GM18951 (cell line): ENCODE measurements around the gene PSMF1.

ENCODE experiments used
- POLR2A ChIP-seq: IDR thresholded peaks from 4 replicates; pipeline ENCODE4 v1.6.1; 2011; ENCODE audit warnings: mild to moderate bottlenecking; ENCODE audit not compliant: insufficient read length, insufficient read depth; ENCODE audit errors: extremely low read depth
- in situ Hi-C: fragments of 300-500 bp; cut with MboI; formaldehyde crosslinking; loops from one replicate; pipeline ENCODE4 v1.12.0; 2022; ENCODE audit warnings: low sequenced_read_pairs, mixed read lengths, inconsistent platforms; ENCODE audit not compliant: unreplicated experiment

Gene PSMF1

GRCh38 chr20:1105599-1106194 is 12.7 kb upstream of the PSMF1 start:
- no peak for TF ChIP-seq POLR2A
- in situ Hi-C loops: no loop called here

GRCh38 chr20:1107176-1107575 is 11.2 kb upstream of the PSMF1 start:
- TF ChIP-seq POLR2A: no peak
- in situ Hi-C loops: no loop called here

GRCh38 chr20:1108437-1108920 is 9.9 kb upstream of the PSMF1 start:
- TF ChIP-seq POLR2A: no peak
- in situ Hi-C loops: no loop called here

DNA sequence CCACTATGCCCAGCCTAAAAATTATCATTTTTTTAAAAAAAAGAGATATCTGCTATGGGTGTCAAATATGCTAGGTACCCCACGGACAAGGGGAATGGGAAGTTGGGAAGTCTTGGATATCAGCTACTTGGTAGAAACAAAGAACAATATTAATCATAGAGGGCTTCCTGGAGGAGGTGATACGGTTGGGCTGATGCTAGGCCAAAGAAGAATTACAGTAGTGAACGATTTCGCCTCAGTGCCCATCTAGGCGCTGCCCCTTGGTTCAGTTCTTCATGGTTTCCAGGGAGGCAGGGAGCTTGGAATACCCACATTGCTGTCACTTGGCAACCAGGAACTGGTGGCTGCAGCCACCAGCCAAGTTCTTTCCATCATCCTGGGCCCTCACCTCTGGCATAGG is 5.5 kb upstream of the PSMF1 start:
- no peak for TF ChIP-seq POLR2A
- in situ Hi-C loops: no loop called here

DNA sequence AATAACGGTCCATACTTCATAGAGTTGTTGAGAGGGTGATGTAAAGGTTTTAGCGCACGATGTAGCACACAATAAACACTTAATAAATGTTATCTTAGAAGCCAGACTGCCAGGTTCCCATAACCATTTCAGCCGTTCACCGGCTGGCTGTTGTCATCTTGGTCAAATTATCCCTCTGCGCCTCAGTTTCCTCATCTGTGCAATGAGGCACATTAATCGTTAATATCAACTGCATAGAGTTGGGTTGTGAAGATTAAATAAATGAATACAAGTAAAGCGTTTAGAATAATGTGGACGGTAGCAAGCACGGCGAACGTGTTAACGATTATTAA is 432 bp upstream of the PSMF1 start:
- no peak for TF ChIP-seq POLR2A
- in situ Hi-C loops: no loop called here

DNA sequence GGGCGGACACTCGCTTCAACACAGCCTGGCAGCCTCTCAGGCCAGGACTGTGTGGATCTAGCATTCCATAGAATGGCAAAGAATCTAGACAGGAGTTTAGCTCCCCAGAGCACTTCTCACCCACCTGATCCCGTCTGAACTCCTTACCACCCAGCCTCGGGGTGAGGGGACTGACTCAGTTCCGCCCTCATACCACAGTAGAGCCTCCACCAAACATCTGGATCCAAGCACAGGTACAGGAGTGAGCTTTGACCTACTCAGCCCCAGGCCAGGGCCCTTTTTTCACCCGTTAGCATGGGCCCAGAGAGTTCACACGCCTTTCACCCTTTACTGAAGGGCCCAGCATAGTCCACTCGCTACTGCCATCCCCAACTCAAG is 715 bp downstream of the PSMF1 start:
- no peak for TF ChIP-seq POLR2A
- in situ Hi-C loops: no loop called here

DNA sequence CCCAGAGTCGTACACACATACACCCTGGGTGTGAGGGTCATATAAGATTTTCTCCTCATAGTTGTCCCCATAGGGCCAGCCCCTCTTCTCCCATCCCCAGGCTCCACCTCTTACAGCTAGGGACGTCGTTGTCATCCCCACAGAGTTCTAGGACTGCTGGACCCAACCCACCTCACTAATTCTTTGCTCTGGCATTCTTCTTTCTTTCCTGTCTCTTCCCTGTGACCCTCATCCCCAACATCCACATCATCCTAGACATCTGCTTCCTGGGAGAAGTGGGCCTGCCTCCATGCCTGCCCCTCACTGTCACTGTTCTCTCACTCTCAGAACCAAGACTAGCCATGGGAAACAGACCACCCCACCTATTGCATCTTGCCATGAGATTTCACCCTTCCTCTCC is 1.1 kb downstream of the PSMF1 start:
- in situ Hi-C loops: no loop called here
- TF ChIP-seq POLR2A: no peak

DNA sequence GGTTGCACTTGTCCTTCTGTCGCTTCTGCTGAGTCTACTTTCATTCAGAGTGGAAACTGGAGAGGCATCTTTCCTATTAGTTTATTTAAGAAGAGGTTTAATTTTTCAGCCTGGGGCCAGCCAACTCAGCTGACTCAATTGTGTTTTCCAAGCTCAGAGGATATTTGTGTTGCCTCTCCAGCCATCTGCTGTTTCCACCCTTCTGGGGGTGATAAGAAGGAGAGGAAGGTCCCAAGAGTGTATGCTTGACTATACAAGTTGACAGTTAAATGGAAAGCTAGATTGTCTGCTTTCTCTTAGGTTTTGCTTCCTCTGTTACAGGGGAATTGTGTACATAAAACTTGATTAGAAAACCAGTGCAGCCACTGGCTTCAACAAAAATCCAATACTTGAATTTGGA is 3.0 kb downstream of the PSMF1 start:
- no peak for TF ChIP-seq POLR2A
- in situ Hi-C loops: no loop called here

DNA sequence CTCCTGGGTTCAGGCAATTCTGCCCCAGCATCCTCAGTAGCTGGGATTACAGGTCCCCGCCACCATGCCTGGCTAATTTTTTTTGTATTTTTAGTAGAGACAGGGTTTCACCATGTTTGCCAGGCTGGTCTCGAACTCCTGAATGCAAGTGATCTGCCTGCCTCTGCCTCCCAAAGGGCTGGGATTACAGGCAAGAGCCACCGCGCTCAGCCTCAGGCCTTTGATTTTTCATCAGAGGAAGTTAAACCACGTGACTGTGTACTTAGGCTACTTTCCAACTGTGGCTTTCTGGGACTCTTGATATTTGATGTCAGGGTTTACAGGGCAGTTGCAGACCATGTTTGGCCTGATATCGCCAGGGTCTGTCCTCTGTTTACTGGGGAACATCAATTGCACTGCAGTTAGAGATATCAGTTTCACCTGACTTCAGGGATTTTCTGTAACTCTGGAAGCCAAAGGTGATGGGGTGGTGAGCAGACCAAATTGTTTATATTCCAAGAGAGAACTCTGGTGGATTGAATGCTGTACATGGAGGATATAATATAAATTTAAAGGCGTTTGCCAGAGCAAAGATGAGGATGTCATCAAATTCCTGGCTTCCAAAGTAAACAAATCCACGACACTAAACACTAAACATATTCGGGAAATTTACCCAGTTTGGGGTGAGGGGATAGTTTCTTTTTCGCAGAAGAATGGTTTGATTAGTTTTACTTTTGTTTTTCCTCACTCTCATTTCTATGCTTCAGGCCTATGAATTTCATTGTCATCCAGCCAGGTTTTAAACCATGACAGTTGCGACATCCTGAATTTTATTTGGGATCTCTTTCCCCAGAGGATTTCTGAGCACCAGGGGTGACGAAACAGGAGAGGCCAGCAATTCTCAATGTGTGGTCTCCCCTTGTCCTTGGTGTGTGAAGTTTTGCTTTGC is 4.2 kb downstream of the PSMF1 start:
- in situ Hi-C loops: no loop called here
- no peak for TF ChIP-seq POLR2A

- in situ Hi-C loops: no loop called here
- no peak for TF ChIP-seq POLR2A
Measured at GRCh38 chr20:1123666-1124065, 5.3 kb downstream of the PSMF1 start.

DNA sequence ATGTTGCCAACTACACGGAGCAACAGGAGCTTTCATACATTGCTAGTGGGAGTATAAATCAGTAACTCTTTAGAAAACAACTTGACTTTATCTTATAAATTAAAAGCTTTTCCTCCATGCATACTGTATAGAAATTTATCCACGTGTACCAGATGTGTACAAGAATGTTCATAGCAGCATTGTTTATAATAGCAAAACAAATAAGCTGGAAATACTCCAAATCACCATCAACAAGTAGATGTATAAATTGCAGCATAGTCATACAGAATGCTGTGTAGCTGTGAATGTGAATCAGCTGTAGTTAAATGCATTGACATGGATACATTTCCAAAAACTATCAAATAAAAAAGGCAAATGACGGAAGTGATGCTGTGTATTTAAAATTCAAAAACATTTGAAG is 6.0 kb downstream of the PSMF1 start:
- in situ Hi-C loops: no loop called here
- TF ChIP-seq POLR2A: no peak

DNA sequence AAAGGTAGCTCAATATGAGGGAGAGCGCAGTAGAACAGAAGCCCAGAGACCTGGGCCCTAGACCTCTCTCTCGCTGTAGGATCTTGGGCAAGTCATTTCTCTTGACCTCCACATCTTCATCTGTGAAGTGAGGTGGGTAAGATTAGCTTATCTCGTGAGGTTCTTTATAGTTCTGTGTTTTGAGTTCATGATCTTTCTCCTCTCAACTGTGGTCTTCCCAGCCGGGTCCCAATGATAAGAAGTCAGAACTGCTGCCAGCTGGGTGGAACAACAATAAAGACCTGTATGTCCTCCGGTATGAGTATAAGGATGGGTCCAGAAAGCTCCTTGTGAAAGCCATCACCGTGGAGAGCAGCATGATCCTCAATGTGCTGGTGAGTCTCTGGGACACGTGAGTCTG is 6.9 kb downstream of the PSMF1 start:
- in situ Hi-C loops: no loop called here
- no peak for TF ChIP-seq POLR2A

GRCh38 chr20:1127840-1128239 is 9.4 kb downstream of the PSMF1 start:
- in situ Hi-C loops: no loop called here
- TF ChIP-seq POLR2A: no peak

GRCh38 chr20:1130058-1130694 is 11.8 kb downstream of the PSMF1 start:
- in situ Hi-C loops: no loop called here
- no peak for TF ChIP-seq POLR2A
